ENCODE data around the gene FRMPD1. TPM values are rescaled to one million over a fixed set of nuclear protein-coding genes. Genes with fewer than 3 reads are reported as not detected.

FRMPD1 gene
- total and polyA plus RNA-seq, 10 of the 15 experiments (the other 5 are each of a cell fraction or from before 2014, with no cell fraction given), result 0.01 to 0.08 (median 0.05) TPM; not detected in 6

DNA sequence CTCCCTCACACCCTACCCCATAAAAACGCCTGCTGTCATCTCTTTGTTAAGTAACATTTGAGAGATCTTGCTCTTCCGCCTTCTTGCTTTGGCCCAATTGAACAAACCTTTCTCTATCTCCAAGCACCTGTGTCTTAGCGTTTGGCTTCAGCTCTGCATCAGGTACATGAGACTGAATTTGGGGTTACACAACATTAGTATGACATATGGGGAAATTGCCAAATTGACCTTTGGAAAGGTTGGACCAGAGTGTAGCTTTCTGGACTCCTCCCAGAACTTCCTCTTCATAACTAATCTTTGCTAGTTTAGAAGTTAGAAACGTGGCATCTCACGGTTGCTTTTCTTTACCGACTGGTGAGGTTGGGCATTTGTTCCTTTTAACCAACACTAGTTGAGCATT is 137.6 kb downstream of the FRMPD1 start (continued):
- TF ChIP-seq, protein P1, sequence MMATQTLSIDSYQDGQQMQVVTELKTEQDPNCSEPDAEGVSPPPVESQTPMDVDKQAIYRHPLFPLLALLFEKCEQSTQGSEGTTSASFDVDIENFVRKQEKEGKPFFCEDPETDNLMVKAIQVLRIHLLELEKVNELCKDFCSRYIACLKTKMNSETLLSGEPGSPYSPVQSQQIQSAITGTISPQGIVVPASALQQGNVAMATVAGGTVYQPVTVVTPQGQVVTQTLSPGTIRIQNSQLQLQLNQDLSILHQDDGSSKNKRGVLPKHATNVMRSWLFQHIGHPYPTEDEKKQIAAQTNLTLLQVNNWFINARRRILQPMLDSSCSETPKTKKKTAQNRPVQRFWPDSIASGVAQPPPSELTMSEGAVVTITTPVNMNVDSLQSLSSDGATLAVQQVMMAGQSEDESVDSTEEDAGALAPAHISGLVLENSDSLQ (IDR thresholded peaks at IDR 0.05), result no peak

DNA sequence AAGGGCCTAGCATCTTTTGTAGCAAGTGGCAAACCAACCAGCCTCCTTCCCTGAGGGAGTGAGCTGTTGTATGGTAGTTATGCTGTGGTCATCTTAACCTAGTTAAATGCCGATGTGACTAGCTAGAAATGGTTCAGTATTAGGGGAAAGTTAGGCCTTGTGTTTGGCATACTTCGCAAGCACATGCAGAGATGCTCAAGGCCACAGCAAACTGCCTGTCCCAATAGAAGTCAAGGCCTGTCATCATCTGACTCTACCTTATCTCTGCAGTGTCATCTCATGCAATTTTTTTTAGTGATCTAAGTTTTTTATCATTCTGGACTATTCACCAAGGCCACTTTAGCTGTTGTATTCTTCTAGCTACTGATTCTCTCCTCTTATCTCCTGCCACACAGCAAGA is 139.3 kb downstream of the FRMPD1 start:
- TF ChIP-seq STAT1 (conservative IDR thresholded peaks at IDR 0.05) (no peak), ZNF207 (IDR thresholded peaks at IDR 0.05; ENCODE audit: borderline replicate concordance) (no peak), HDAC6 (IDR thresholded peaks at IDR 0.05; ENCODE audit: unreplicated experiment) (no peak), BHLHE40 (IDR thresholded peaks at IDR 0.05; ENCODE audit: borderline replicate concordance in 1 of 2, low read depth in 2 of 2, low read length in 1 of 2) (no peak)
- TF ChIP-seq, protein P2, sequence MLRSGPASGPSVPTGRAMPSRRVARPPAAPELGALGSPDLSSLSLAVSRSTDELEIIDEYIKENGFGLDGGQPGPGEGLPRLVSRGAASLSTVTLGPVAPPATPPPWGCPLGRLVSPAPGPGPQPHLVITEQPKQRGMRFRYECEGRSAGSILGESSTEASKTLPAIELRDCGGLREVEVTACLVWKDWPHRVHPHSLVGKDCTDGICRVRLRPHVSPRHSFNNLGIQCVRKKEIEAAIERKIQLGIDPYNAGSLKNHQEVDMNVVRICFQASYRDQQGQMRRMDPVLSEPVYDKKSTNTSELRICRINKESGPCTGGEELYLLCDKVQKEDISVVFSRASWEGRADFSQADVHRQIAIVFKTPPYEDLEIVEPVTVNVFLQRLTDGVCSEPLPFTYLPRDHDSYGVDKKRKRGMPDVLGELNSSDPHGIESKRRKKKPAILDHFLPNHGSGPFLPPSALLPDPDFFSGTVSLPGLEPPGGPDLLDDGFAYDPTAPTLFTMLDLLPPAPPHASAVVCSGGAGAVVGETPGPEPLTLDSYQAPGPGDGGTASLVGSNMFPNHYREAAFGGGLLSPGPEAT (IDR thresholded peaks at IDR 0.05; ENCODE audit: low read depth), result no peak
- FAIRE-seq (no peak), ATAC-seq (no peak), DNase-seq (ENCODE audit: low read depth, low spot score) (no peak)
- H3K4me1 ChIP-seq (ENCODE audit: control insufficient read depth, insufficient read depth, low read length), result no peaks in the 10 kb centered on the region
- H2AFZ ChIP-seq (ENCODE audit: control insufficient read depth, low read depth, low read length), result no peak overlapping the region
- RAD21 ChIA-PET (ENCODE audit: unreplicated experiment), result no interaction called here
- H3K4me2 ChIP-seq (ENCODE audit: control insufficient read depth, insufficient read depth), result no peak overlapping the region
- no peaks in the 10 kb centered on the region for H4K20me1 ChIP-seq (ENCODE audit: control insufficient read depth, insufficient read depth)
- H3K4me3 ChIP-seq, result no peak overlapping the region
- SMC1A ChIA-PET (ENCODE audit: uncharacterized antibody, unreplicated experiment), result no interaction called here
- in situ Hi-C loops (cut with MboI), result no loop called here
- H3K27ac ChIP-seq (ENCODE audit: control insufficient read depth, insufficient read depth), result no peak overlapping the region
- no TSS peak for BruUV-seq (replicated peaks)
- intact Hi-C loops (cut with micrococcal nuclease; ENCODE audit: unreplicated experiment), result no loop called here
- H3K27me3 ChIP-seq (replicated peaks in 1 of 2; ENCODE audit: control insufficient read depth in 2 of 2, insufficient read depth in 2 of 2, low read length in 1 of 2), result no peaks in the 10 kb centered on the region
- H3K9ac ChIP-seq (ENCODE audit: control insufficient read depth, insufficient read depth, low read length), result no peak overlapping the region
- H3K79me2 ChIP-seq (ENCODE audit: control insufficient read depth, insufficient read depth, low read length), result peaks cover 10% of the 10 kb centered on the region
- CTCF ChIA-PET, result no interaction called here
- POLR2A ChIA-PET, result interaction anchor here (0.5 to 0.7 kb wide), 3 partner anchors 9 to 294 kb away, joined by 4 to 12 read pairs (median 4); no protein-coding TSS in a partner anchor
- no peaks in the 10 kb centered on the region for H3K9me3 ChIP-seq (replicated peaks; ENCODE audit: control insufficient read depth, insufficient read depth, low read length)
- no peaks in the 10 kb centered on the region for H3K36me3 ChIP-seq (ENCODE audit: control insufficient read depth in 2 of 2, insufficient read depth in 2 of 2, low read length in 1 of 2)
- WGBS (ENCODE audit: insufficient coverage, insufficient replicate concordance, low lambda C conversion rate, missing lambda C conversion rate), result 95% methylated on average over 2 of the region's 2 CpGs

Measured in GM12878 (cell line).